GM12891 (cell line): ENCODE results near the gene OR2H2.

ENCODE experiments used
- PAX5 ChIP-seq: IDR thresholded peaks from 2 replicates; pipeline ENCODE4 v1.6.1; 2011; ENCODE audit warnings: low read length, moderate library complexity, mild to moderate bottlenecking; ENCODE audit not compliant: insufficient read depth, severe bottlenecking
- POLR2A ChIP-seq: IDR thresholded peaks from 2 replicates; pipeline ENCODE4 v1.6.1; 2011; ENCODE audit warnings: low read depth, low read length, control low read depth
- POLR2AphosphoS5 ChIP-seq: IDR thresholded peaks from 2 replicates; pipeline ENCODE4 v1.6.1; 2011; ENCODE audit warnings: low read depth, low read length, control low read depth

DNA sequence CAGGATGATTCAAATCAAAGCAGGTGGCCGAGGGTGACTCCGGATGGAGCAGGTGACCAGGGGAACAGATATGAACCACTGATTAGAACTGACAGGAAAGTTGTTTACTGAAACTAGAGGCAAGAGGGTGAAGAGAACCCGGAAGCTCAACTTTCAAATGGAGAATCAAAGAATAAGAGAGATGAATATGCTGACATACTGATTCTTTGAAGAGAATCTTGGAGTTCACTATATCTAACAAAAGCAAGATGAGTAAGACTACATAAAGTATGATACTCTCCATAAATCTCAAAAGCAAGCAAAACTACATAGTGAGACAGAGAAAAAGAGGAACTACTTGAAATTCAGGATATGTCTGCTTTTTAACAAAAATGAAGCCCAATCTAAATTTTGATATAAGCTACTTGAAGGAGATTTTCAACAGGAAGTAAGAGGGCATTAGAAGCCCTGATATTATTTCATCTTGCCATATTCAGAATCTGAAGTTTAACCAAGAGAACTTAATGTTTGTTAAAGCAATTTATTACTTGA lies 21.4 kb upstream of the OR2H2 start:
- no peak for TF ChIP-seq POLR2A
- no peak for TF ChIP-seq PAX5
- no peak for TF ChIP-seq POLR2AphosphoS5
